HEK293 (cell line): ENCODE data around the gene NAIF1.

ENCODE experiments used
- CTCF ChIA-PET: fragments of 350-600 bp; formaldehyde crosslinking; extraction: SDS; loops from one replicate; lab custom pipeline; 2021; ENCODE audit warnings: antibody characterized with exemption; lab: Yijun Ruan, JAX
- POLR2A ChIA-PET: fragments of 300-600 bp; formaldehyde crosslinking; extraction: SDS; loops from one replicate; lab custom pipeline; 2020; ENCODE audit warnings: antibody characterized with exemption, inconsistent platforms; lab: Yijun Ruan, JAX
- H3K27ac ChIP-seq: fragments of 200-500 bp; sonication (Bioruptor generic); 2 replicates; pipeline ENCODE4 v1.5.1; 2014; ENCODE audit warnings: low read depth, low read length, control low read depth, inconsistent platforms; ENCODE audit errors: extremely low read depth
- H3K36me3 ChIP-seq, 2 experiments: fragments of 200-500 bp in 1 of 2; sonication (Bioruptor generic) in 1 of 2; 1 replicate in 1 of 2; 2 replicates in 1 of 2; pipeline ENCODE4 v1.5.1; 2014 to 2017; ENCODE audit warnings: inconsistent platforms in 2 of 2, low read length in 2 of 2; ENCODE audit not compliant: control insufficient read depth in 2 of 2, insufficient read depth in 1 of 2
- H3K4me1 ChIP-seq: fragments of 200-500 bp; sonication (Bioruptor generic); 2 replicates; pipeline ENCODE4 v1.5.1; 2014; ENCODE audit warnings: mild to moderate bottlenecking, low read length, inconsistent platforms; ENCODE audit not compliant: control insufficient read depth, insufficient read depth
- H3K4me3 ChIP-seq: 2 replicates; pipeline ENCODE4 v1.5.1; 2011; ENCODE audit warnings: low read depth, mild to moderate bottlenecking, control low read depth, low read length, moderate library complexity
- H3K9me3 ChIP-seq: fragments of 200-500 bp; sonication (Bioruptor generic); 2 replicates; pipeline ENCODE4 v1.5.1; 2014; ENCODE audit warnings: low read depth, low read length, inconsistent platforms; ENCODE audit not compliant: control insufficient read depth, insufficient read depth
- KLF8 ChIP-seq: fragments of 450-650 bp; formaldehyde crosslinking; IDR thresholded peaks from 2 replicates; pipeline ENCODE4 v1.5.1; 2016; ENCODE audit warnings: missing biosample characterization, missing genetic modification characterization
- SP2 ChIP-seq: fragments of 450-650 bp; formaldehyde crosslinking; IDR thresholded peaks from 2 replicates; pipeline ENCODE4 v1.5.1; 2016; ENCODE audit warnings: missing biosample characterization, missing genetic modification characterization
- WT1 ChIP-seq: fragments of 450-650 bp; formaldehyde crosslinking; IDR thresholded peaks from 2 replicates; pipeline ENCODE4 v1.5.1; 2016; ENCODE audit warnings: missing biosample characterization, missing genetic modification characterization
- ZNF211 ChIP-seq: fragments of 450-650 bp; formaldehyde crosslinking; IDR thresholded peaks from 2 replicates; pipeline ENCODE4 v1.5.1; 2016; ENCODE audit warnings: low read depth, missing biosample characterization, missing genetic modification characterization
- ZNF335 ChIP-seq: fragments of 450-650 bp; formaldehyde crosslinking; conservative IDR thresholded peaks from 2 replicates; pipeline ENCODE4 v1.5.1; 2016; ENCODE audit warnings: missing biosample characterization, missing genetic modification characterization
- ZNF366 ChIP-seq: fragments of 450-650 bp; formaldehyde crosslinking; conservative IDR thresholded peaks from 2 replicates; pipeline ENCODE4 v1.5.1; 2016; ENCODE audit warnings: missing biosample characterization, missing genetic modification characterization
- ZNF398 ChIP-seq: fragments of 450-650 bp; formaldehyde crosslinking; IDR thresholded peaks from 2 replicates; pipeline ENCODE4 v1.5.1; 2017; ENCODE audit warnings: missing biosample characterization, missing genetic modification characterization
- ZNF449 ChIP-seq: fragments of 450-650 bp; formaldehyde crosslinking; IDR thresholded peaks from 2 replicates; pipeline ENCODE4 v1.5.1; 2017; ENCODE audit warnings: missing biosample characterization, mild to moderate bottlenecking, missing genetic modification characterization, moderate library complexity
- ZNF529 ChIP-seq: fragments of 450-650 bp; formaldehyde crosslinking; IDR thresholded peaks from 2 replicates; pipeline ENCODE4 v1.5.1; 2017; ENCODE audit warnings: missing genetic modification characterization, missing biosample characterization; ENCODE audit not compliant: insufficient replicate concordance
- ZNF530 ChIP-seq: fragments of 450-650 bp; formaldehyde crosslinking; IDR thresholded peaks from 2 replicates; pipeline ENCODE4 v1.5.1; 2016; ENCODE audit warnings: low read depth, missing biosample characterization, missing genetic modification characterization
- ZNF585B ChIP-seq: fragments of 450-650 bp; formaldehyde crosslinking; IDR thresholded peaks from 2 replicates; pipeline ENCODE4 v1.5.1; 2016; ENCODE audit warnings: missing biosample characterization, missing genetic modification characterization
- ZNF600 ChIP-seq: fragments of 450-650 bp; formaldehyde crosslinking; IDR thresholded peaks from 2 replicates; pipeline ENCODE4 v1.5.1; 2016; ENCODE audit warnings: missing biosample characterization, missing genetic modification characterization
- ZNF624 ChIP-seq: fragments of 450-650 bp; formaldehyde crosslinking; IDR thresholded peaks from 2 replicates; pipeline ENCODE4 v1.5.1; 2017; ENCODE audit warnings: missing biosample characterization, missing genetic modification characterization
- ZNF791 ChIP-seq: fragments of 450-650 bp; formaldehyde crosslinking; IDR thresholded peaks from 2 replicates; pipeline ENCODE4 v1.5.1; 2016; ENCODE audit warnings: missing biosample characterization, missing genetic modification characterization
- ZNF843 ChIP-seq: fragments of 450-650 bp; formaldehyde crosslinking; IDR thresholded peaks from 2 replicates; pipeline ENCODE4 v1.5.1; 2016; ENCODE audit warnings: missing biosample characterization, missing genetic modification characterization
- TF ChIP-seq, protein P1 (sequence below): fragments of 450-650 bp; formaldehyde crosslinking; IDR thresholded peaks from 2 replicates; pipeline ENCODE4 v1.5.1; 2016; ENCODE audit warnings: missing biosample characterization, missing genetic modification characterization

The NAIF1 gene

DNA sequence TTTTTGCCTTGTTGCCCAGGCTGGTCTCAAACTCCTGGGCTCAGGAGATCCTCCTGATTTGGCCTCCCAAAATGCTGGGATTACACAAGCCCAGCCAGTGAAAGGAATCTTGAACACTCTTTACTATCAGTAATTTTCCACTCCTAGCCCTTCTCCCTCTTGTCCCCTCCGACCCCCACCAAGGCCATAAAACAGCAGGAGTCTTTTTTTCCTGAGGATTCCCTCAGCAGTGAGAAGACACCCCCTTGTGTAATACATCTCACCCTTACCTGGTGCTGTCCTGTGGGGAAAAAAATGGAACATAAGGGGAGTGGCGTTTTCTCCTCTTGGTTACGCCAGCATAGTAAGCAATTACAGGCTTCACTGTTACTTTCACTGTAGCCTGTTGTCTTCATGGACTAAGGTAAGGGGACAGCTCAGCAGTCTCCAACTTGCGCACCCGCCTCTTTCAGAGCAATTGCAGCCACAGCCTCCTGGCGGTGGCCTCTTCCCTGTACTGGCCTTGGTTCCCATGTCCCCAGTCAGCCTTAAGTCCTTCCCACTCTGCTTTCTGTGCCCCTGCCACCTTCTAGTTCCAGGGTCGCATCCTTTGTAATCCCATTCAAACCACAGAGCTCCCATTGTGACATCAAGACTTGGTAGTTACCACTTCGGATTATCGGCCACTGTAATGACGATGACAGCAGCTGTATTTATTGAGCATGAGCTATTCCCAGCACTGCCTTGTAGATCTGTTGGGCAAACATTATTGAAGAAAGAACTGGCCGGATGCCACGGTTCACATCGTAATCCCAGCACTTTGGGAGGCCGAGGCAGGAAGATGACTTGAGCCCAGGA is 10.0 kb downstream of the NAIF1 start (continued):
- no peak for TF ChIP-seq ZNF530 (tag by site-specific recombination)
- TF ChIP-seq, all 188 proteins: peak for 18

GRCh38 chr9:128056086-128056485 is 11.0 kb downstream of the NAIF1 start:
- Histone ChIP-seq H3K9me3 (no peaks in the 10 kb centered on the region), H3K36me3 (no peaks in the 10 kb centered on the region), H3K4me3 (no peak overlapping the region), H3K4me1 (peaks cover 6% of the 10 kb centered on the region), H3K27ac (no peak overlapping the region)
- no peak for TF ChIP-seq ZNF600 (tag by site-specific recombination)
- TF ChIP-seq ZNF398: peak; percentile 19; the same call in 1 of the 2 replicates
- no peak for TF ChIP-seq ZNF335
- TF ChIP-seq ZNF529: no peak
- TF ChIP-seq ZNF624 (tag by site-specific recombination): no peak
- TF ChIP-seq ZNF449 (tag by site-specific recombination): no peak
- POLR2A ChIA-PET: no interaction called here
- CTCF ChIA-PET: interaction anchor here (0.6 to 1.4 kb wide), 5 partner anchors 21 to 186 kb away, joined by 3 to 7 read pairs (median 5); no protein-coding TSS in a partner anchor

DNA sequence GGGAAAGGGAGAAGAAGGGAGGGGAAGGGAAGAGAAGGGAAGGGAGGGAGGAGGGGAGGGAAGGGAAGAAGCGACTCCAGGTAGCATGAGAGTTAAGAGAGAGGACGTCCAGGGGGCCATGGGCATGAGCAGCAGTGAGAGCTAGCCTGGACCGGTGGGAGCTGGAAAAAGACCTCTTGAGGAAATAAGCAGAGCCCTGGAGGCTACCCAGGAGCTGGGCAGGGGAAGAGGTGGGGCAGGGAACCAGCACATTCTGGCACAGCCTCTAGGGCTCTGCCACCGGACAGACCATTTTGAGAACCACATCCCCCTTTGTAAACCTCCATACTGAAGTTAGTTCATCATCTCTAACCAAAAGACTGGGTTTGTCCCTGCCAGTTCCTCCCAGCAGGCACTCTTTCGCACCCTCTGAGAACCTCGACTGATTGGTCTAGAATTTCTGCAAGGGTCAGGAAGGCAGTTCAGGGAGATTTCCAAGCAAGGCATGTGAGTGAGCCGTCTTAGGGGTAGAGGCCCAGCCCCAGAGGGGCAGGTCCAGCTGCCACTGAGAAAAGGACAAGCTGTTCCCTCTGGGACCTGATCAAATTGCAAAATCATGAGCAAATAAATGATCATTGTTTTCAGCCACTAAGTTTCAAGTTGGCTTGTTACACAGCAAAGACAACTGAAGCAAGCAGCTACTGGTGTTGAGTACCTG is 11.6 kb downstream of the NAIF1 start:
- POLR2A ChIA-PET: interaction anchor here (0.6 kb wide), 1 partner anchor 141 kb away, joined by 3 read pairs; no protein-coding TSS in a partner anchor
- Histone ChIP-seq H3K27ac (no peak overlapping the region), H3K36me3 (no peaks in the 10 kb centered on the region), H3K9me3 (no peaks in the 10 kb centered on the region), H3K4me1 (peaks cover 6% of the 10 kb centered on the region), H3K4me3 (no peak overlapping the region)
- CTCF ChIA-PET: interaction anchor here (0.6 to 1.4 kb wide), 5 partner anchors 10 to 114 kb away, joined by 3 to 5 read pairs (median 3); no protein-coding TSS in a partner anchor
- TF ChIP-seq WT1 (peak; percentile 60), ZNF211 (no peak), ZNF335 (0 out of 2 replicates have a peak, but pooled peaks have one; percentile 26), KLF8 (tag by site-specific recombination) (no peak), SP2 (tag by site-specific recombination) (no peak), ZNF366 (tag by site-specific recombination) (no peak), ZNF585B (tag by site-specific recombination) (no peak), ZNF624 (tag by site-specific recombination) (no peak), ZNF791 (tag by site-specific recombination) (no peak), ZNF843 (no peak)
- TF ChIP-seq, protein P1, sequence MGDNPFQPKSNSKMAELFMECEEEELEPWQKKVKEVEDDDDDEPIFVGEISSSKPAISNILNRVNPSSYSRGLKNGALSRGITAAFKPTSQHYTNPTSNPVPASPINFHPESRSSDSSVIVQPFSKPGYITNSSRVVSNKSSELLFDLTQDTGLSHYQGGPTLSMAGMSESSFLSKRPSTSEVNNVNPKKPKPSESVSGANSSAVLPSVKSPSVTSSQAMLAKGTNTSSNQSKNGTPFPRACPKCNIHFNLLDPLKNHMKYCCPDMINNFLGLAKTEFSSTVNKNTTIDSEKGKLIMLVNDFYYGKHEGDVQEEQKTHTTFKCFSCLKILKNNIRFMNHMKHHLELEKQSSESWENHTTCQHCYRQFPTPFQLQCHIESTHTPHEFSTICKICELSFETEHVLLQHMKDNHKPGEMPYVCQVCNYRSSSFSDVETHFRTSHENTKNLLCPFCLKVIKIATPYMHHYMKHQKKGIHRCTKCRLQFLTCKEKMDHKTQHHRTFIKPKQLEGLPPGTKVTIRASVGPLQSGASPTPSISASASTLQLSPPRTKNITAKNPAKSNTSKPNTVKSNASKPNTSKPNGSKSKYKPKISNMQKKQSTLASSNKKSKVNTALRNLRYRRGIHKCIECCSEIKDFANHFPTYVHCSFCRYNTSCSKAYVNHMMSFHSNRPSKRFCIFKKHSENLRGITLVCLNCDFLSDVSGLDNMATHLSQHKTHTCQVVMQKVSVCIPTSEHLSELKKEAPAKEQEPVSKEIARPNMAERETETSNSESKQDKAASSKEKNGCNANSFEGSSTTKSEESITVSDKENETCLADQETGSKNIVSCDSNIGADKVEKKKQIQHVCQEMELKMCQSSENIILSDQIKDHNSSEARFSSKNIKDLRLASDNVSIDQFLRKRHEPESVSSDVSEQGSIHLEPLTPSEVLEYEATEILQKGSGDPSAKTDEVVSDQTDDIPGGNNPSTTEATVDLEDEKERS (tag by site-specific recombination): no peak
- TF ChIP-seq, all 188 proteins: peak for 2
